Measurements from ENCODE around the gene HEPH. TPM values are rescaled to one million over a fixed set of nuclear protein-coding genes. Genes with fewer than 3 reads are reported as not detected.

HEPH gene
- total and polyA plus RNA-seq, 2 donors (not counting 1 experiment from before 2014, with no cell fraction given): 12.4 to 28.9 TPM

GRCh38 chrX:66176134-66176533 is 12.1 kb downstream of the HEPH start:
- no peak overlapping the region for H3K4me2 ChIP-seq (ENCODE audit: extremely low read depth, insufficient read depth, low read length)
- TF ChIP-seq EZH2 (IDR thresholded peaks at IDR 0.05; ENCODE audit: low read length, missing control alignments) (no peak), CTCF (conservative IDR thresholded peaks at IDR 0.05 in 1 of 2, IDR thresholded peaks at IDR 0.05 in 1 of 2; ENCODE audit: low read depth in 1 of 2, low read length in 2 of 2) (no peak)
- H3K79me2 ChIP-seq (ENCODE audit: control insufficient read depth, insufficient read depth, low read length): no peaks in the 10 kb centered on the region
- no peaks in the 10 kb centered on the region for H3K36me3 ChIP-seq (ENCODE audit: control insufficient read depth, insufficient read depth, low read length)
- H4K20me1 ChIP-seq (ENCODE audit: control insufficient read depth, extremely low read depth, insufficient read depth, low read length): no peaks in the 10 kb centered on the region
- no peak for DNase-seq (ENCODE audit: low read depth in 2 of 2)
- H3K4me3 ChIP-seq (replicated peaks in 1 of 4; ENCODE audit: control extremely low read depth in 1 of 4, insufficient read depth in 1 of 4, low read depth in 3 of 4, low read length in 4 of 4): no peak overlapping the region
- no peaks in the 10 kb centered on the region for H3K27me3 ChIP-seq (ENCODE audit: control insufficient read depth, insufficient read depth, low read length)
- no peak overlapping the region for H3K27ac ChIP-seq (ENCODE audit: insufficient read depth, low read length)
- H2AFZ ChIP-seq (ENCODE audit: low read length): no peak overlapping the region
- no peak overlapping the region for H3K9ac ChIP-seq (ENCODE audit: insufficient read depth, low read length)
- no peaks in the 10 kb centered on the region for H3K4me1 ChIP-seq (ENCODE audit: control insufficient read depth, extremely low read depth, insufficient read depth, low read length)
- H3K9me3 ChIP-seq (ENCODE audit: control insufficient read depth, insufficient read depth, low read depth, low read length): no peaks in the 10 kb centered on the region

GRCh38 chrX:66191563-66191962 is 27.5 kb downstream of the HEPH start:
- H2AFZ ChIP-seq (ENCODE audit: low read length): no peak overlapping the region
- H3K27ac ChIP-seq (ENCODE audit: insufficient read depth, low read length): no peak overlapping the region
- DNase-seq (ENCODE audit: low read depth in 2 of 2): no peak
- no peaks in the 10 kb centered on the region for H3K79me2 ChIP-seq (ENCODE audit: control insufficient read depth, insufficient read depth, low read length)
- H3K4me3 ChIP-seq (replicated peaks in 1 of 4; ENCODE audit: control extremely low read depth in 1 of 4, insufficient read depth in 1 of 4, low read depth in 3 of 4, low read length in 4 of 4): no peak overlapping the region
- H3K9ac ChIP-seq (ENCODE audit: insufficient read depth, low read length): no peak overlapping the region
- H4K20me1 ChIP-seq (ENCODE audit: control insufficient read depth, extremely low read depth, insufficient read depth, low read length): no peaks in the 10 kb centered on the region
- H3K4me1 ChIP-seq (ENCODE audit: control insufficient read depth, extremely low read depth, insufficient read depth, low read length): no peaks in the 10 kb centered on the region
- H3K9me3 ChIP-seq (ENCODE audit: control insufficient read depth, insufficient read depth, low read depth, low read length): no peaks in the 10 kb centered on the region
- H3K36me3 ChIP-seq (ENCODE audit: control insufficient read depth, insufficient read depth, low read length): no peaks in the 10 kb centered on the region
- TF ChIP-seq CTCF (conservative IDR thresholded peaks at IDR 0.05 in 1 of 2, IDR thresholded peaks at IDR 0.05 in 1 of 2; ENCODE audit: low read depth in 1 of 2, low read length in 2 of 2): no peak
- no peak for TF ChIP-seq EZH2 (IDR thresholded peaks at IDR 0.05; ENCODE audit: low read length, missing control alignments)
- no peaks in the 10 kb centered on the region for H3K27me3 ChIP-seq (ENCODE audit: control insufficient read depth, insufficient read depth, low read length)
- no peak overlapping the region for H3K4me2 ChIP-seq (ENCODE audit: extremely low read depth, insufficient read depth, low read length)

GRCh38 chrX:66193821-66194220 is 29.8 kb downstream of the HEPH start:
- DNase-seq (ENCODE audit: low read depth in 2 of 2): no peak
- Histone ChIP-seq H3K27me3 (ENCODE audit: control insufficient read depth, insufficient read depth, low read length) (no peaks in the 10 kb centered on the region), H3K27ac (ENCODE audit: insufficient read depth, low read length) (no peak overlapping the region), H3K4me2 (ENCODE audit: extremely low read depth, insufficient read depth, low read length) (no peak overlapping the region), H3K9me3 (ENCODE audit: control insufficient read depth, insufficient read depth, low read depth, low read length) (no peaks in the 10 kb centered on the region), H3K4me3 (replicated peaks in 1 of 4; ENCODE audit: control extremely low read depth in 1 of 4, insufficient read depth in 1 of 4, low read depth in 3 of 4, low read length in 4 of 4) (no peak overlapping the region), H3K36me3 (ENCODE audit: control insufficient read depth, insufficient read depth, low read length) (no peaks in the 10 kb centered on the region), H3K9ac (ENCODE audit: insufficient read depth, low read length) (no peak overlapping the region), H3K4me1 (ENCODE audit: control insufficient read depth, extremely low read depth, insufficient read depth, low read length) (no peaks in the 10 kb centered on the region), H2AFZ (ENCODE audit: low read length) (no peak overlapping the region), H3K79me2 (ENCODE audit: control insufficient read depth, insufficient read depth, low read length) (no peaks in the 10 kb centered on the region), H4K20me1 (ENCODE audit: control insufficient read depth, extremely low read depth, insufficient read depth, low read length) (no peaks in the 10 kb centered on the region)
- TF ChIP-seq CTCF (conservative IDR thresholded peaks at IDR 0.05 in 1 of 2, IDR thresholded peaks at IDR 0.05 in 1 of 2; ENCODE audit: low read depth in 1 of 2, low read length in 2 of 2) (no peak), EZH2 (IDR thresholded peaks at IDR 0.05; ENCODE audit: low read length, missing control alignments) (no peak)

All from fibroblast of lung (primary cell).